GM19043 (cell line): ENCODE results near the gene RARA.

Experiments used
- ATAC-seq: cut with Tn5 transposase; IDR thresholded peaks from one replicate; pipeline ENCODE4 v1.9.1; 2021; ENCODE audit warnings: low read depth; ENCODE audit not compliant: unreplicated experiment

Gene RARA

GRCh38 chr17:40341808-40342503 is 33.0 kb downstream of the RARA start:
- ATAC-seq, result no peak

GRCh38 chr17:40342504-40343218 is 33.7 kb downstream of the RARA start:
- ATAC-seq, result no peak

- no peak for ATAC-seq
These were observed 34.5 kb downstream of the RARA start for GRCh38 chr17:40343219-40344119.

- ATAC-seq, result no peak
These were observed 35.6 kb downstream of the RARA start for GRCh38 chr17:40344421-40345160.

GRCh38 chr17:40345161-40345993 is 36.4 kb downstream of the RARA start:
- ATAC-seq, result no peak

GRCh38 chr17:40345994-40346764 is 37.2 kb downstream of the RARA start:
- no peak for ATAC-seq

- no peak for ATAC-seq
These were observed 37.8 kb downstream of the RARA start for GRCh38 chr17:40346765-40347158.

GRCh38 chr17:40347319-40348135 is 38.5 kb downstream of the RARA start:
- ATAC-seq, result no peak

GRCh38 chr17:40348136-40348504 is 39.1 kb downstream of the RARA start:
- ATAC-seq, result no peak

GRCh38 chr17:40348562-40349476 is 39.8 kb downstream of the RARA start:
- no peak for ATAC-seq

GRCh38 chr17:40349477-40349894 is 40.5 kb downstream of the RARA start:
- no peak for ATAC-seq

- no peak for ATAC-seq
These were observed 41.1 kb downstream of the RARA start for GRCh38 chr17:40349895-40350688.

GRCh38 chr17:40350689-40351358 is 41.8 kb downstream of the RARA start:
- ATAC-seq, result no peak

GRCh38 chr17:40351359-40352236 is 42.6 kb downstream of the RARA start:
- ATAC-seq, result no peak
